Measurements from ENCODE around the gene PPP1R7.

GRCh38 chr2:241199286-241199685 lies 49.0 kb downstream of the PPP1R7 start:
- TF ChIP-seq CTCF (IDR thresholded peaks at IDR 0.05) (no peak), POLR2A (IDR thresholded peaks at IDR 0.05) (no peak)
